ENCODE measurements around the gene TP73.
"Not testable (repeated sequence)": the region's sequence is repeated elsewhere in the genome, so short reads cannot be mapped to it uniquely, and the experiment has no call there.

The TP73 gene

GRCh38 chr1:3746830-3747521, 94.7 kb downstream of the TP73 start:
- no peak for DNase-seq

GRCh38 chr1:3747522-3747848, 95.2 kb downstream of the TP73 start:
- no peak for DNase-seq

DNA sequence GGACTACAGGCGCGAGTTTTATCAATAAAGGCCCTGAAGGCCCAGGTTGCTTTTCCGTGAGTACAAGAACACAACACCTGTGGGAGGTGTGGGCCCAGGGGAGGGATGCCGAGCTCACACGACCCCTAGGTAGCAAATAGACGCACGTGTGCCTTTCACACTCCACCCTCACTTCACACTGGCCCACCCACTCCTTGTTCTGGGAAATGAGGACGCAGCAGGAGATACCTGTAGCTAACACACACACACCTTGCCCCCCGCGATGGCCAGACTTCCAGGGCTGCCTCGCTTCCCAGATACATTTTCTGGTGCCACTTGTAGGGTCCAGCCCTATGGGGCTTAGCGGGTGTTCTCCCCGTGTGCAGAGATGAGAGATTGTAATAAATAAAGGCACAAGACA, 95.6 kb downstream of the TP73 start:
- DNase-seq: no peak

DNA sequence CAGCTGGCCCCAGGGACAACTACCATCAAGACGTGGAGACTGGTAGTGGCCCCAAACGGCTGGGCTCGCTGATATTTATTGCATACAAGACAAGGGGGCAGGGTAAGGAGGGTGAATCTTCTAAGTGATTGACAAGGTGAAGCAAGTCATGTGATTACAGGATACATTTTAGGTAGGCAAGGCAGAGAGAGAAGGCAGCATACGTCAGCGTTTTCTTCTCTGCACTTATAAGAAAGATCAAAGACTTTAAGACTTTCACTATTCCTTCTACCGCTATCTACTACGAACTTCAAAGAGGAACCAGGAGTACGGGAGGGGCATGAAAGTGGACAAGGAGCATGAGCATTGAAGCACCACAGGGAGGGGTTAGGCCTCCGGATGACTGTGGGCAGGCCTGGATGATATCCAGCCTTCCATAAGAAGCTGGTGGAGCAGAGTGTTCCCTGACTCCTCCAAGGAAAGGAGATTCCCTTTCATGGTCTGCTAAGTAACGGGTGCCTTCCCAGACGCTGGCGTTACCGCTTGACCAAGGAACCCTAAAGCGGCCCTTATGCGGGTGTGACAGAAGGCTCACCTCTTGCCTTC, 96.1 kb downstream of the TP73 start:
- DNase-seq: not testable (repeated sequence)

DNA sequence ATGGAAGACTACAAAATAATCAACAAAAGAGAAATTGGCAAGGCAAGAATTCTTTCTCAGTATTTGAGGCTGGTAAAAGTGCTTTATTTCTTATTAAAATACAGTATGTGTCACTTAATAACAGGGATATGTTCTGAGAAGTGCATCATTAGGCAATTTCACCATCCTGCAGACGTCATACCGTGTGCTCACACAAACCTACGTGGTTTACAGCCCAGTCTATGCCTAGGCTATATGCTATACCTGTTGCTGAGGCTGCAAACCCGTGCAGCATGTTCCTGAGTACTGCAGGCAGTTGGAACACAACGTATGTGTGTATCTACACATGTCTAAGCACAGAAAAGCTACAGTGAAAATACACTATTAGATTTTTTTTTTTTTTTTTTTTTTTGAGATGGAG, 97.2 kb downstream of the TP73 start:
- no peak for DNase-seq

DNA sequence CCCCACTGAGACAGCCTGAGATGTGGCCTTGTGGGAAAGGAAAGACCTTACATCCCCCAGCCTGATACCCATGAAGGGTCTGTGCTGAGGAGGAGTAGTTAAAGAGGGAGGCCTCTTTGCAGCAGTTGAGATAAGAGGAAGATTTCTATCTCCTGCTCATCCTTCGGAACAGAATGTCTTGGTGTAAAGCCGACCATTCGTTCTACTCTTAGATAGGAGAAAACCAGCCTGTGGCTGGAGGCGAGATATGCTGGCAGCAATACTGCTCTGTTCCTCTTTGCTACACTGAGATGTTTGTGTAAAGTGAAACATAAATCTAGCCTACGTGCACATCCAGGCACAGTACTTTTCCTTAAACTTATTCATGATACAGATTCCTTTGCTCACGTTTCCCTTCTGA, 98.4 kb downstream of the TP73 start:
- DNase-seq: no peak

GRCh38 chr1:3752400-3752945, 100.2 kb downstream of the TP73 start, which contains the start of gene CCDC27:
TSS of gene CCDC27 (plus strand) at chr1:3752450. CDS start at chr1:3752482, 32 bp downstream.
- DNase-seq: no peak

GRCh38 chr1:3753656-3754454, 101.5 kb downstream of the TP73 start:
- DNase-seq: no peak

DNA sequence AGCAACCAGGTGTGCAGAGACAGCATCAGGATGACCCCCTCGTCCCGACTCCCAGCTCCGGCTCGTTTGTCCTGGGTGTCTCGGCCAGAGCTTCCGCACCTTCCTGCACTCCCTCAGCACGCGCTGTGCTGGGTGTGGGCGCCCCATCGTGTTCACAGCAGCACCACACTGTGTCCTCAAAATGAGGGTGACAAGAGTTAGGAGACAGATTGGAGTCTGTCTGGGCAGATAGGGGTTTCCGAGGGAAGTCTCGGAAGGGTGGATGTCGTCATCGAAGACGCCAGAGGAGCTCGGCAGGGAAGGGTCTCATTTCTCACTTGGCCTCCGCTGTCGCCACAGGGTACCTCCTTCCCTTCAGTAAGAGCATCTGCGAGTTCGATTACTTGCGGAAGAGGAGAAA, 104.1 kb downstream of the TP73 start:
- no peak for DNase-seq

GRCh38 chr1:3759164-3759563, 106.8 kb downstream of the TP73 start:
- no peak for DNase-seq

- no peak for DNase-seq
These were observed 107.5 kb downstream of the TP73 start for GRCh38 chr1:3759796-3760195.

DNA sequence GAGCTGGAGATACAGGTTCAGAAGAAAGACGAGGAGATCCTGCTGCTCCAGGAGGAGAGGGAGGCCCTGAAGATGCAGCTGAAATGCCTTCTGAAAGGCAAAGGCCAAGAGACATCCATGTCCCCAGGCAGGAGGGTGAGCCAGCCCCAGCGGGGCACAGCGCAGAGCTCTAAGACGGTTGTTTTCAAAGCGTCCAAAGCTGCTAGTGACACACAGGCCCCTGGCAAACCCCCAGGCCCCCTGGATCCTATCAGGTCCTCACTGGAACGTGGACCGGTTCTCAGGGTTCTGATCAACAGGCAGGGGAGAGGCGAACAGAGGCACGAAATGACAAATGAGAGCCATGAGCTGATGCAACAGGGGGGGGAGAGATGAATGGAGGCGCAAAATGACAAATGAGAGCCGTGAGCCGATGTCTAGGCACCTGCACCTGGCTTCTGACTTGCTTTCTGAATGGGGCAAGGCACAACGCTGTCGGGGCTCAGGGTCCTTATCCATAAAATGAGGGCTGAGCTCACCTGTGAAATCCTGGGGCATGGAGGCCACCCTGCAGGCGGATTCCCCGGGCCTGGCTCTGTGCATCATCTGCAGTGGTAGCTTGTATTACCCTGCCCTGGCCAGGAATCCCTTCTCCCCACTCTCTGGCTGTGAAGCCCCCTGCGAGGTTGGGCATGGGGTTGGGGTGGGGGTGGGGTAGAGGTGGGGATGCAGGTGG, 109.1 kb downstream of the TP73 start:
- no peak for DNase-seq

GRCh38 chr1:3762151-3762872, 110.0 kb downstream of the TP73 start:
- no peak for DNase-seq

GRCh38 chr1:3762873-3763228, 110.5 kb downstream of the TP73 start:
- no peak for DNase-seq

GRCh38 chr1:3763351-3764125, 111.2 kb downstream of the TP73 start:
- no peak for DNase-seq

- no peak for DNase-seq
These were observed 115.1 kb downstream of the TP73 start for GRCh38 chr1:3767328-3767925.

DNA sequence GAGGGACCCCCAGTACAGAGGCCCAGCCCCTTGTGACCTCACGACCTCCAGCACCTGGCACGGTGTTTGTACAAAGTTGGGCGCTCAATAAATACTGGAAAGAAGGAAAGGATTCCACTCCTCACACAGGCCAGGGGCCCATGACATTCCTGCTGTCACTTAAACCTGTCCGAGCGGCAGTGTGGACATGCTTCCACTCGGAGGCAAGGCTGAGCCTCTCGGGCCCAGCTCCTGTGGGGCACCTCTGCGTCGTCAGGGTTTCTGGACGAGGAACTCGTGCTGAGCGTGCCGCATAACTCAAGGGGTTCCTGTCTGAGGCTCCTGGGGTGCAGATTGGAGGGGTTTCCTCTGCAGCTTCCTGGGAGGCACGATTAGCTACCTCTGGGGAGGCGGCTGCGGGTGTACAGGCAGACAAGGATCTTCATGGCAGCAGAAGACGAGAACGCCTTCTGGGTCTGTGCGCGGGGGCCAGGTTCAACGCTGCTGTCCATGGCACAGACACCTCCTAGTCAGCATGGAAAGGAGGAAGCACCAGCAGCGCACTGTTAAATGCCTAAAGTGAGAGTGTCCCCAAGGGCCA, 116.6 kb downstream of the TP73 start:
- DNase-seq: no peak

GRCh38 chr1:3770047-3770765, 117.9 kb downstream of the TP73 start:
- no peak for DNase-seq

GRCh38 chr1:3771108-3772026, 119.1 kb downstream of the TP73 start:
- DNase-seq: no peak

Data from Kasumi-1 (cell line).